Endodermal cell (in vitro differentiated cells): ENCODE data around the gene TTC19. TPM values are rescaled to one million over a fixed set of nuclear protein-coding genes. Genes with fewer than 3 reads are reported as not detected.

Experiments
- DNase-seq: peaks from one replicate; pipeline ENCODE4 v3.0.0-alpha.2; 2017
- H3K27ac ChIP-seq: 2 replicates; pipeline ENCODE4 v1.5.1; 2013; ENCODE audit warnings: mild to moderate bottlenecking, low read depth, low read length, moderate library complexity
- H3K27me3 ChIP-seq: 2 replicates; pipeline ENCODE4 v1.6.1; 2013; ENCODE audit warnings: mild to moderate bottlenecking, low read length, moderate library complexity; ENCODE audit not compliant: insufficient read depth, control insufficient read depth, poor library complexity, severe bottlenecking
- H3K36me3 ChIP-seq: 2 replicates; pipeline ENCODE4 v1.7.0; 2013; ENCODE audit warnings: mild to moderate bottlenecking, low read length, moderate library complexity; ENCODE audit not compliant: control insufficient read depth, insufficient read depth
- H3K4me1 ChIP-seq: one replicate; pipeline ENCODE4 v1.7.0; 2013; ENCODE audit warnings: low read length; ENCODE audit not compliant: control insufficient read depth, insufficient read depth
- H3K4me3 ChIP-seq: 2 replicates; pipeline ENCODE4 v1.5.1; 2013; ENCODE audit warnings: mild to moderate bottlenecking, low read length, moderate library complexity
- H3K9ac ChIP-seq: 2 replicates; pipeline ENCODE4 v1.6.1; 2013; ENCODE audit warnings: mild to moderate bottlenecking, low read length, moderate library complexity; ENCODE audit not compliant: poor library complexity, severe bottlenecking; ENCODE audit errors: extremely low read depth
- H3K9me3 ChIP-seq: 2 replicates; pipeline ENCODE4 v1.6.1; 2013; ENCODE audit warnings: mild to moderate bottlenecking, low read length, moderate library complexity; ENCODE audit not compliant: control insufficient read depth
- H3K27ac Mint-ChIP-seq: 2 replicates; pipeline ENCODE4 v1.8.0; 2020; ENCODE audit warnings: mixed read lengths
- H3K27me3 Mint-ChIP-seq: 2 replicates; pipeline ENCODE4 v1.8.0; 2021; ENCODE audit warnings: mild to moderate bottlenecking, mixed read lengths; ENCODE audit not compliant: insufficient read depth
- H3K36me3 Mint-ChIP-seq: 2 replicates; pipeline ENCODE4 v1.8.0; 2020; ENCODE audit warnings: low read depth, mixed read lengths
- H3K4me1 Mint-ChIP-seq: 2 replicates; pipeline ENCODE4 v1.8.0; 2020; ENCODE audit warnings: mixed read lengths
- H3K4me3 Mint-ChIP-seq: 2 replicates; pipeline ENCODE4 v1.8.0; 2020; ENCODE audit warnings: mild to moderate bottlenecking, moderate library complexity, mixed read lengths
- H3K9me3 Mint-ChIP-seq: 2 replicates; pipeline ENCODE4 v1.8.0; 2020; ENCODE audit warnings: mild to moderate bottlenecking, mixed read lengths
- CTCF ChIP-seq: fragments of 200-600 bp; sonication (generic); conservative IDR thresholded peaks from 2 replicates; pipeline ENCODE4 v1.5.0; 2021; ENCODE audit warnings: antibody characterized with exemption, mild to moderate bottlenecking
- WGBS, 2 experiments: methylation state at CpG; one replicate each; pipeline versions ENCODE4 v1.1.5 to v1.1.7; 2013; ENCODE audit warnings: missing lambda C conversion rate in 2 of 2, mixed read lengths in 1 of 2; ENCODE audit not compliant: insufficient coverage in 1 of 2, insufficient read length in 1 of 2; 5-methylcytosine and 5-hydroxymethylcytosine counted together
- total RNA-seq, 2 donors: library from RNA; stranded (reverse); fragmentation: NEBNext Ultra II Directional in 1 of 2; extraction: Animal tissue kit (Norgen Biotek cat#: 25700) in 1 of 2; gene quantifications; 2 replicates in 1 of 2; 3 replicates in 1 of 2; pipeline ENCODE4 v1.2.1, GENCODE V29; 2021

Gene TTC19
- total RNA-seq, 2 donors from 2014 or later, result 48.2 to 53.2 TPM

- H3K9ac ChIP-seq, result no peak overlapping the region
- Mint-ChIP-seq H3K9me3 (no peaks in the 10 kb centered on the region), H3K4me3 (no peak overlapping the region), H3K27ac (no peak overlapping the region), H3K4me1 (peaks cover 24% of the 10 kb centered on the region), H3K36me3 (peaks cover 81% of the 10 kb centered on the region), H3K27me3 (no peaks in the 10 kb centered on the region)
- DNase-seq, result no peak
- no peak overlapping the region for H3K27ac ChIP-seq
- H3K9me3 ChIP-seq, result peaks cover 11% of the 10 kb centered on the region
- H3K36me3 ChIP-seq, result peaks cover 91% of the 10 kb centered on the region
- no peaks in the 10 kb centered on the region for H3K4me1 ChIP-seq
- no peak for TF ChIP-seq CTCF
- H3K27me3 ChIP-seq, result no peaks in the 10 kb centered on the region
- H3K4me3 ChIP-seq, result no peak overlapping the region
- 97 to 100% methylated on average over 3 to 4 of the region's 4 CpGs for WGBS, 2 experiments
These were observed 41.2 kb downstream of the TTC19 start for GRCh38 chr17:16040710-16041251.

DNA sequence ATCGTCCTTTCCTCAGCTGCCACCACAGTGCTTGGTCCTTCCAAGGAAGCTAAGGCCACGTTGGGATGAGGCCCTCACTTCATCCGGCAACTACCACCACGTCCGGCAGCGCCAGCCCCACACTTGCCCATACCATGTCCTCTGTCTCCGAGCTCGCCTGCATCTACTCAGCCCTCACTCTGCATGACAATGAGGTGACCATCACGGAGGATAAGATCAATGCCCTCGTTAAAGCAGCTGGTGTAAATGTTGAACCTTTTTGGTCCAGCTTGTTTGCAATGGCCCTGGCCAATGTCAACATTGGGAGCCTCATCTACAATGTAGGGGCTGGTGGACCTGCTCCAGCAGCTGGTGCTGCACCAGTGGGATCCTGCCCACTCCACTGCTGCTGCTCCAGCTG lies 44.9 kb downstream of the TTC19 start:
- peaks cover 76% of the 10 kb centered on the region for H3K36me3 Mint-ChIP-seq
- no peaks in the 10 kb centered on the region for H3K27me3 Mint-ChIP-seq
- WGBS, 2 experiments, result 87 to 90% methylated on average over 9 to 10 of the region's 10 CpGs
- H3K4me1 ChIP-seq, result no peaks in the 10 kb centered on the region
- no peak for TF ChIP-seq CTCF
- H3K36me3 ChIP-seq, result peaks cover 88% of the 10 kb centered on the region
- H3K9me3 ChIP-seq, result no peaks in the 10 kb centered on the region
- no peaks in the 10 kb centered on the region for H3K9me3 Mint-ChIP-seq
- H3K9ac ChIP-seq, result no peak overlapping the region
- peak overlapping the region; percentile 16 for H3K27ac Mint-ChIP-seq
- no peak overlapping the region for H3K4me3 ChIP-seq
- H3K4me1 Mint-ChIP-seq, result peaks cover 8% of the 10 kb centered on the region
- no peaks in the 10 kb centered on the region for H3K27me3 ChIP-seq
- H3K4me3 Mint-ChIP-seq, result no peak overlapping the region
- H3K27ac ChIP-seq, result no peak overlapping the region
- DNase-seq, result peak; percentile 62

- H3K27me3 Mint-ChIP-seq, result no peaks in the 10 kb centered on the region
- H3K4me3 ChIP-seq, result no peak overlapping the region
- H3K27ac ChIP-seq, result no peak overlapping the region
- no peak overlapping the region for H3K9ac ChIP-seq
- H3K4me3 Mint-ChIP-seq, result no peak overlapping the region
- H3K27ac Mint-ChIP-seq, result no peak overlapping the region
- H3K4me1 ChIP-seq, result no peaks in the 10 kb centered on the region
- peaks cover 4% of the 10 kb centered on the region for H3K9me3 Mint-ChIP-seq
- no peak for DNase-seq
- H3K36me3 ChIP-seq, result peaks cover 86% of the 10 kb centered on the region
- peaks cover 69% of the 10 kb centered on the region for H3K36me3 Mint-ChIP-seq
- H3K4me1 Mint-ChIP-seq, result peaks cover 8% of the 10 kb centered on the region
- WGBS, 2 experiments, result 94 to 96% methylated on average over 2 to 3 of the region's 3 CpGs
- no peak for TF ChIP-seq CTCF
- no peaks in the 10 kb centered on the region for H3K9me3 ChIP-seq
- H3K27me3 ChIP-seq, result no peaks in the 10 kb centered on the region
These were observed 47.3 kb downstream of the TTC19 start for GRCh38 chr17:16046966-16047365.
